MM.1S (cell line): ENCODE results near the gene PLA2G15.

ENCODE experiments used
- CTCF ChIP-seq: fragments of 300-600 bp; sonication (generic); IDR thresholded peaks from 2 replicates; pipeline ENCODE4 v1.5.1; 2016; ENCODE audit warnings: antibody characterized with exemption, low read length, mixed read lengths
- EZH2phosphoT487 ChIP-seq: fragments of 300-600 bp; sonication (generic); IDR thresholded peaks from 2 replicates; pipeline ENCODE4 v1.6.1; 2018; ENCODE audit warnings: antibody characterized with exemption, low read length

- no peak for TF ChIP-seq CTCF
- no peak for TF ChIP-seq EZH2phosphoT487
Observed at GRCh38 chr16:68237243-68238028, 7.7 kb upstream of the PLA2G15 start.
